Spleen (tissue), 11 donors: Measurements from ENCODE around the gene DOCK1. TPM values are rescaled to one million over a fixed set of nuclear protein-coding genes. Genes with fewer than 3 reads are reported as not detected.

ENCODE experiments used
- DNase-seq: peaks from one replicate; pipeline ENCODE4 v3.0.0-alpha.2; 2020
- H3K27ac ChIP-seq, 8 donors: fragments of 200-600 bp; sonication (generic) in 7 of 8; 1 replicate in 4 of 8; 2 replicates in 4 of 8; pipeline versions ENCODE4 v1.5.0 to v1.8.0; 2016 to 2021; ENCODE audit warnings: inconsistent platforms in 4 of 8, mild to moderate bottlenecking in 4 of 8, moderate library complexity in 1 of 8
- H3K27me3 ChIP-seq, 7 donors: fragments of 200-600 bp; sonication (generic) in 6 of 7; replicated peaks in 1 of 7; 1 replicate in 4 of 7; 2 replicates in 3 of 7; pipeline versions ENCODE4 v1.5.0 to v1.8.0; 2016 to 2021; ENCODE audit warnings: inconsistent platforms in 3 of 7, mild to moderate bottlenecking in 1 of 7
- H3K36me3 ChIP-seq, 6 donors: fragments of 200-600 bp; sonication (generic) in 5 of 6; 1 replicate in 4 of 6; 2 replicates in 2 of 6; pipeline versions ENCODE4 v1.5.0 to v1.8.0; 2016 to 2021; ENCODE audit warnings: inconsistent platforms in 2 of 6
- H3K4me1 ChIP-seq, 6 donors: fragments of 200-600 bp; sonication (generic) in 5 of 6; 1 replicate in 3 of 6; 2 replicates in 3 of 6; pipeline versions ENCODE4 v1.5.0 to v1.8.0; 2016 to 2021; ENCODE audit warnings: inconsistent platforms in 3 of 6
- H3K4me3 ChIP-seq, 8 donors: fragments of 200-600 bp; sonication (generic) in 7 of 8; 1 replicate in 4 of 8; 2 replicates in 4 of 8; pipeline versions ENCODE4 v1.5.0 to v1.8.0; 2016 to 2021; ENCODE audit warnings: inconsistent platforms in 4 of 8, mild to moderate bottlenecking in 4 of 8, moderate library complexity in 2 of 8
- H3K9me3 ChIP-seq, 8 donors: fragments of 200-600 bp; sonication (generic) in 7 of 8; 1 replicate in 4 of 8; 2 replicates in 4 of 8; pipeline versions ENCODE4 v1.5.0 to v1.8.0; 2016 to 2021; ENCODE audit warnings: inconsistent platforms in 4 of 8
- CTCF ChIP-seq, 11 experiments: fragments of 200-600 bp in 7 of 11; fragments of 450-650 bp in 4 of 11; sonication (generic) in 4 of 11; IDR thresholded peaks in 8 of 11; conservative IDR thresholded peaks in 3 of 11; 1 replicate in 7 of 11; 2 replicates in 4 of 11; pipeline versions ENCODE4 v1.4.0 to v1.8.0; 2016 to 2021; ENCODE audit warnings: antibody characterized with exemption in 11 of 11, inconsistent platforms in 4 of 11, mild to moderate bottlenecking in 1 of 11
- POLR2A ChIP-seq, 3 donors: fragments of 450-650 bp; IDR thresholded peaks; one replicate each; pipeline ENCODE4 v1.5.1; 2017; ENCODE audit warnings: antibody characterized with exemption in 3 of 3, mild to moderate bottlenecking in 1 of 3
- POLR2AphosphoS5 ChIP-seq, 3 donors: sonication (generic); formaldehyde crosslinking; IDR thresholded peaks; one replicate each; pipeline ENCODE4 v1.5.1; 2017; ENCODE audit warnings: antibody characterized with exemption in 3 of 3
- WGBS, 5 donors: extraction: QIAGEN DNeasy Blood & Tissue Kit in 3 of 5; methylation state at CpG; one replicate each; pipeline versions ENCODE4 v1.1.5 to v1.1.7; 2013 to 2018; 5-methylcytosine and 5-hydroxymethylcytosine counted together
- intact Hi-C: fragments of 100-400 bp; cut with DNase I; formaldehyde crosslinking; loops from one replicate; pipeline ENCODE4 v1.15.0; 2023; ENCODE audit warnings: low total_unique reads
- polyA plus RNA-seq, 3 donors: library from polyadenylated mRNA; stranded (reverse); fragments of 200-250 nt; gene quantifications; one replicate each; pipeline ENCODE4 v1.2.1, GENCODE V29; 2013
- total RNA-seq, 7 donors: library from RNA; depleted of rRNA in 3 of 7; stranded (reverse); fragments of >200 nt in 3 of 7; fragmentation: NEBNext Ultra II Directional in 4 of 7; extraction: Animal tissue kit (Norgen Biotek cat#: 25700) in 4 of 7; gene quantifications; one replicate each; pipeline versions ENCODE4 v1.1.0 to v1.2.1, GENCODE V29; 2016 to 2021
- donor health status: healthy with polysubstance abuse.
- donor health status: DM: no; HTN: no; CAD: no; lungs with moderate emphysema.
- donor health status: DM: no; HTN: no; CAD: no.
- donor health status: Bipolar disorder and iron deficiency.
- donor health status: healthy.
- donor health status: DM: no; HTN: no; CAD: no.
- donor health status: DM: yes; HTN: yes; CAD: no.

Gene DOCK1
- total and polyA plus RNA-seq, 10 donors, result 2.2 to 40.5 (median 25.1) TPM

DNA sequence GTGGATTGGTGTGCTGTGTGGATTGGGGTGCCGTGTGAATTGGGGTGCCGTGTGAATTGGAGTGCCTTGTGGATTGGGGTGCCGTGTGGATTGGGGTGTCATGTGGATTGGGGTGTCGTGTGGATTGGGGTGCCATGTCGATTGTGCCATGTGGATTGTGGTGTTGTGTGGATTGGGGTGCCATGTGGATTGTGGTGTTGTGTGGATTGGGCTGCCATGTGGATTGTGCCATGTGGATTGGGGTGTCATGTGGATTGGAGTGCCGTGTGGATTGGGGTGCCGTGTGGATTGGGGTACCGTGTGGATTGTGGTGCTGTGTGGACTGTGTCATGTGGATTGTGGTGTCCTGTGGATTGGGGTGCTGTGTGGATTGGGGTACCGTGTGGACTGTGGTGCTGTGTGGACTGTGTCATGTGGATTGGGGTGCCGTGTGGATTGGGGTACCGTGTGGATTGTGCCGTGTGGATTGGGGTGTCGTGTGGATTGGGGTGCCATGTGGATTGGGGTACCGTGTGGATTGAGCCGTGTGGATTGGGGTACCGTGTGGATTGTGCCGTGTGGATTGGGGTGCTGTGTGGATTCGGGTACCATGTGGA, 523.3 kb downstream of the DOCK1 start:
- Histone ChIP-seq H3K4me3 (no peak overlapping the region), H3K27ac (no peak overlapping the region), H3K9me3 (peaks cover 0 to 11% (median 0%) of the 10 kb centered on the region in 8 donors), H3K4me1 (no peaks in the 10 kb centered on the region), H3K27me3 (no peaks in the 10 kb centered on the region), H3K36me3 (peaks cover 0 to 40% (median 9%) of the 10 kb centered on the region in 6 donors)
- intact Hi-C loops, result no loop called here
- WGBS, 5 donors, result 89 to 96% (median 94%) methylated on average over 18 of the region's 18 CpGs
- DNase-seq, result no peak
- TF ChIP-seq POLR2A (IDR thresholded peaks at IDR 0.05) (no peak), CTCF (IDR thresholded peaks at IDR 0.05 in 8 of 11, conservative IDR thresholded peaks at IDR 0.05 in 3 of 11) (no peak), POLR2AphosphoS5 (IDR thresholded peaks at IDR 0.05) (no peak)

DNA sequence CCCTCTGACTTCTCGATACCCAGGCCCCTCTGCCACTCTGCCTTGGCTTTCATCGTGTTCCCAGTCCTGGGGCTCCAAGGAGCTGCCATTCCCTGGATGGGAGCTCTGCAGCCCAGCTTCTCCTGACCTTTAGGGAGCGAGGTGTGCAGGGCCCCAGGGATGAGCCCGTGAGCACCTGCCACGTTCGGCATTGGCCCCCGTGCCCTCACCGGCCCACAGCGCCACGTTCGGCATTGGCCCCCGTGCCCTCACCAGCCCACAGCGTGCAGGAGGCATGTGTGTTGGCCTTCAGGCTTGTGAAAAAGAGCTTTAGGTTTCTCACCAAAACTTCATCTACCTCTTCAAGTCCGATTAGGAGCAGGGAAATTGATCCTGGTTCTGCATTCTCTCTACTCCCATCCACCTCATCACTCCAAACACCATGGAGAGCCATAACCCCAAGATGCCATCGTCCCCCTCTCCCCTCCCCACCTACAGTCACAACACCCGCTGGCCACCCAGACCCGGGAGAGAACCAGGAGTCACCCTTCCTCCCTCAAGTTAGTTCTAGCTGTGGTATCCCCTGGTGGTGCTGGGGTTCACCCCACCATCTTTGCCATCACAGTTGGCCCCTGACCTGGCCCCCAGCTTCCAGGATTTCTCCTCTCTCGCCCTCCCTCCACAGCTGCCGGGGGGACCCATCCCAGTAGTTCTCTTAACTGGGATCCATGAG, 524.5 kb downstream of the DOCK1 start:
- Histone ChIP-seq H3K4me1 (no peaks in the 10 kb centered on the region), H3K36me3 (peaks cover 0 to 45% (median 9%) of the 10 kb centered on the region in 6 donors), H3K4me3 (no peak overlapping the region), H3K27me3 (no peaks in the 10 kb centered on the region), H3K27ac (no peak overlapping the region), H3K9me3 (peaks cover 0 to 11% (median 0%) of the 10 kb centered on the region in 8 donors)
- TF ChIP-seq POLR2AphosphoS5 (IDR thresholded peaks at IDR 0.05) (no peak), POLR2A (IDR thresholded peaks at IDR 0.05) (no peak), CTCF (IDR thresholded peaks at IDR 0.05 in 8 of 11, conservative IDR thresholded peaks at IDR 0.05 in 3 of 11) (no peak)
- intact Hi-C loops, result no loop called here
- peak; percentile 62 for DNase-seq
- 91 to 96% (median 92%) methylated on average over 19 of the region's 19 CpGs for WGBS, 5 donors

GRCh38 chr10:127431525-127431924, 526.3 kb downstream of the DOCK1 start:
- Histone ChIP-seq H3K4me1 (no peaks in the 10 kb centered on the region), H3K27ac (no peak overlapping the region), H3K4me3 (no peak overlapping the region), H3K36me3 (peaks cover 0 to 36% (median 2%) of the 10 kb centered on the region in 6 donors), H3K9me3 (peaks cover 0 to 11% (median 0%) of the 10 kb centered on the region in 8 donors), H3K27me3 (no peaks in the 10 kb centered on the region)
- intact Hi-C loops, result no loop called here
- 88 to 98% (median 92%) methylated on average over 8 of the region's 8 CpGs for WGBS, 5 donors
- TF ChIP-seq CTCF (IDR thresholded peaks at IDR 0.05 in 8 of 11, conservative IDR thresholded peaks at IDR 0.05 in 3 of 11), result no peak
- no peak for TF ChIP-seq POLR2AphosphoS5 (IDR thresholded peaks at IDR 0.05)
- TF ChIP-seq POLR2A (IDR thresholded peaks at IDR 0.05), result no peak
- no peak for DNase-seq

- H3K36me3 ChIP-seq, result peaks cover 0 to 23% (median 4%) of the 10 kb centered on the region in 6 donors
- no peaks in the 10 kb centered on the region for H3K27me3 ChIP-seq
- 58 to 75% (median 69%) methylated on average over 2 of the region's 2 CpGs for WGBS, 5 donors
- no peaks in the 10 kb centered on the region for H3K4me1 ChIP-seq
- intact Hi-C loops, result no loop called here
- DNase-seq, result no peak
- TF ChIP-seq POLR2AphosphoS5 (IDR thresholded peaks at IDR 0.05), result no peak
- no peak for TF ChIP-seq POLR2A (IDR thresholded peaks at IDR 0.05)
- TF ChIP-seq CTCF (IDR thresholded peaks at IDR 0.05 in 8 of 11, conservative IDR thresholded peaks at IDR 0.05 in 3 of 11), result no peak
- H3K27ac ChIP-seq, result no peak overlapping the region
- peaks cover 0 to 11% (median 0%) of the 10 kb centered on the region in 8 donors for H3K9me3 ChIP-seq
- no peak overlapping the region for H3K4me3 ChIP-seq
Measured at GRCh38 chr10:127434006-127434405, 528.8 kb downstream of the DOCK1 start.
